ENCODE measurements around the gene INPPL1.

The INPPL1 gene

GRCh38 chr11:72228844-72229231, 4.3 kb downstream of the INPPL1 start:
- H4K20me1 ChIP-seq (ENCODE audit: insufficient read depth, low read length) = peaks cover 27% of the 10 kb centered on the region
- H3K4me1 ChIP-seq (ENCODE audit: insufficient read depth, low read length) = peaks cover 20% of the 10 kb centered on the region
- H3K27ac ChIP-seq (ENCODE audit: low read length) = no peak overlapping the region
- no peaks in the 10 kb centered on the region for H3K27me3 ChIP-seq (ENCODE audit: insufficient read depth, low read length, poor library complexity)
- H3K4me2 ChIP-seq (ENCODE audit: insufficient read depth, low read length) = no peak overlapping the region
- TF ChIP-seq CTCF (IDR thresholded peaks at IDR 0.05; ENCODE audit: borderline replicate concordance, extremely low read depth, low read length, poor library complexity, severe bottlenecking) = no peak
- H3K36me3 ChIP-seq (ENCODE audit: insufficient read depth, low read length) = peaks cover 75% of the 10 kb centered on the region
- H3K9me3 ChIP-seq (ENCODE audit: insufficient read depth, low read length, severe bottlenecking) = no peaks in the 10 kb centered on the region
- no peak for ATAC-seq (ENCODE audit: insufficient read depth, low read depth)
- peaks cover 36% of the 10 kb centered on the region for H3K79me2 ChIP-seq (ENCODE audit: insufficient read depth, low read length)
- no peak overlapping the region for H2AFZ ChIP-seq (ENCODE audit: low read depth, low read length)
- no peak overlapping the region for H3K4me3 ChIP-seq (ENCODE audit: low read depth in 1 of 2, low read length in 2 of 2)
- no peak for DNase-seq
- no peak overlapping the region for H3K9ac ChIP-seq (ENCODE audit: low read depth, low read length)

GRCh38 chr11:72229336-72229924, 4.9 kb downstream of the INPPL1 start:
- Histone ChIP-seq H3K79me2 (ENCODE audit: insufficient read depth, low read length) (peaks cover 31% of the 10 kb centered on the region), H3K9ac (ENCODE audit: low read depth, low read length) (no peak overlapping the region), H3K27me3 (ENCODE audit: insufficient read depth, low read length, poor library complexity) (no peaks in the 10 kb centered on the region), H4K20me1 (ENCODE audit: insufficient read depth, low read length) (peaks cover 27% of the 10 kb centered on the region), H3K4me2 (ENCODE audit: insufficient read depth, low read length) (no peak overlapping the region), H3K4me1 (ENCODE audit: insufficient read depth, low read length) (peaks cover 20% of the 10 kb centered on the region), H3K27ac (ENCODE audit: low read length) (no peak overlapping the region), H2AFZ (ENCODE audit: low read depth, low read length) (no peak overlapping the region), H3K9me3 (ENCODE audit: insufficient read depth, low read length, severe bottlenecking) (no peaks in the 10 kb centered on the region), H3K36me3 (ENCODE audit: insufficient read depth, low read length) (peaks cover 81% of the 10 kb centered on the region), H3K4me3 (ENCODE audit: low read depth in 1 of 2, low read length in 2 of 2) (no peak overlapping the region)
- ATAC-seq (ENCODE audit: insufficient read depth, low read depth) (no peak), DNase-seq (no peak)
- TF ChIP-seq CTCF (IDR thresholded peaks at IDR 0.05; ENCODE audit: borderline replicate concordance, extremely low read depth, low read length, poor library complexity, severe bottlenecking) (no peak), EZH2 (IDR thresholded peaks at IDR 0.05; ENCODE audit: borderline replicate concordance, low read depth, low read length, severe bottlenecking) (no peak)

- Histone ChIP-seq H3K36me3 (ENCODE audit: insufficient read depth, low read length) (peaks cover 89% of the 10 kb centered on the region), H3K27me3 (ENCODE audit: insufficient read depth, low read length, poor library complexity) (no peaks in the 10 kb centered on the region), H4K20me1 (ENCODE audit: insufficient read depth, low read length) (peaks cover 30% of the 10 kb centered on the region)
These were observed 5.6 kb downstream of the INPPL1 start for GRCh38 chr11:72229925-72230763.

More at GRCh38 chr11:72229925-72230763, 5.6 kb downstream of the INPPL1 start:
- H3K9ac ChIP-seq (ENCODE audit: low read depth, low read length) = no peak overlapping the region
- peaks cover 19% of the 10 kb centered on the region for H3K4me1 ChIP-seq (ENCODE audit: insufficient read depth, low read length)
- no peak for TF ChIP-seq CTCF (IDR thresholded peaks at IDR 0.05; ENCODE audit: borderline replicate concordance, extremely low read depth, low read length, poor library complexity, severe bottlenecking)
- no peak for TF ChIP-seq EZH2 (IDR thresholded peaks at IDR 0.05; ENCODE audit: borderline replicate concordance, low read depth, low read length, severe bottlenecking)
- no peak overlapping the region for H2AFZ ChIP-seq (ENCODE audit: low read depth, low read length)
- ATAC-seq (ENCODE audit: insufficient read depth, low read depth) (no peak), DNase-seq (no peak)
- H3K79me2 ChIP-seq (ENCODE audit: insufficient read depth, low read length) = peaks cover 23% of the 10 kb centered on the region
- H3K9me3 ChIP-seq (ENCODE audit: insufficient read depth, low read length, severe bottlenecking) = no peaks in the 10 kb centered on the region
- H3K27ac ChIP-seq (ENCODE audit: low read length) = no peak overlapping the region
- H3K4me2 ChIP-seq (ENCODE audit: insufficient read depth, low read length) = no peak overlapping the region
- no peak overlapping the region for H3K4me3 ChIP-seq (ENCODE audit: low read depth in 1 of 2, low read length in 2 of 2)
